GM18505 (cell line): ENCODE measurements around the gene ATR.
"Not testable (repeated sequence)": the region's sequence is repeated elsewhere in the genome, so short reads cannot be mapped to it uniquely, and the experiment has no call there.

ENCODE experiments used
- ATAC-seq: cut with Tn5 transposase; IDR thresholded peaks from one replicate; pipeline ENCODE4 v1.9.1; 2021; ENCODE audit not compliant: unreplicated experiment
- POLR2A ChIP-seq: IDR thresholded peaks from 4 replicates; pipeline ENCODE4 v1.6.1; 2011; ENCODE audit warnings: borderline replicate concordance; ENCODE audit not compliant: insufficient read depth, insufficient read length; ENCODE audit errors: extremely low read depth

The ATR gene

DNA sequence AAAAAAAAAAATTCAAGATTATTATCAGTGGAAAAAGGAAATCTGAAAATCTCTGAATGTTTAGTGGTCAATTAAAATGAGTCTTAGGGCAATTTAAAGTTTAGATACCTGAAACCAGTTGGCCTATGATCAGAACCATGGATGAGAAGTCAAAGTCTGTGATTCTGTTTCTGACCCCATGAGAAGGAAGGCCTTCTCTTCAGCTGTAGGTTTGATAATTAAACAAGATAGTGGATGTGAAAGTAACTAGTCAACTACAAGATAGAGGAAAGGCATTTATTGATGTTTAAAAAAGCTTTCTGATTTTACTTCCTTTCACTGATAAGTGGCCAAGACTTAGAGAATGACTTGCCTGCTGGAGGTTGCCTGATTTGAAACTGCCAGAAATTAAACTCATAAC is 26.4 kb upstream of the ATR start:
- no peak for ATAC-seq
- no peak for TF ChIP-seq POLR2A

DNA sequence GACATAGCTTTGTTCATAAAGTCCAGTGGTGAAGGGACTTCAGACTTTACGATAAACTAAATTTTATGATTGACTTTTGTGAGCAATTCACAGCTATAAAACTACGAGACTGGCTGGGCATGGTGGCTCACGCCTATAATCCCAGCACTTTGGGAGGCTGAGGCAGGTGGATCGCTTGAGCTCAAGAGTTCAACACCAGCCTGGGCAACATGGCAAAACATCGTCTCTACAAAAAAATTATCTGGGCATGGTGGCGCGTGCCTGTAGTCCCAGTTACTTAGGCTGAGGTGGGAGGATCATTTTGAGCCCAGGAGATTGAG is 24.8 kb upstream of the ATR start:
- not testable (repeated sequence) for ATAC-seq

DNA sequence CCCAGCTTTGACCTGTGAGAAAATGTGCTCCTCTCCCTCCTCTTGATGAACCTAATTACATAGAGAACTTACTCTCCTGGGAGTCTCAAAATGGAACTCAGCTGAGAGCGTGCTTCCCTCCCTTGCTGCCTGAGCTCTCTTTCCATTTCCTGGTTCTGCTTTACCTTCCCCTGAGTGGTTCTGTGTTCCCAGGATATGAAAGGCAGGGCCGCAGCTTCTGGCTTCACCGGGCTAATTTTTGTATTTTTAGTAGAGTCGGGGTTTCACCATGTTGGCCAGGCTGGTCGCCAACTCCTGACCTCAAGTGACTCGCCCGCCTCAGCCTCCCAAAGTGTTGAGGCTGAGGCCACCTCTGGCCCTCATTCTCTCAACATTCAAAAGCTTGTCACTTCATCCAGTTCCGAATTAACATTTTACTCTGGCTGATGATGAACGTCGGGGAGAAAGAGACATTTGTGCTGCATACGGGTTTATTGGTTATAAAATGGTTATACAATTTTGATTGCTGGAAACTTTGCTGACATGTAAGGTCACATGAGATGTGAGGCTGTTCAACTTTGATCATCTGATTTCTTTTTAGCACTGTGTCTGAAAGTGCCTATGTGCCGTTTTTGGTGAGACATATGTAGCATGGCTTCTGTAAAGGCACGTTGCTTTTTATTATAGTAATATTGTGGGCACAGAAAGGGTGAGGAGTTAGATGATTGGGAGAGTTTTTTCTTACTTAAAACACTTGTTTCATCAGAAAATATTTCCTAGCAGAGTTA is 24.3 kb upstream of the ATR start:
- no peak for ATAC-seq
- no peak for TF ChIP-seq POLR2A

DNA sequence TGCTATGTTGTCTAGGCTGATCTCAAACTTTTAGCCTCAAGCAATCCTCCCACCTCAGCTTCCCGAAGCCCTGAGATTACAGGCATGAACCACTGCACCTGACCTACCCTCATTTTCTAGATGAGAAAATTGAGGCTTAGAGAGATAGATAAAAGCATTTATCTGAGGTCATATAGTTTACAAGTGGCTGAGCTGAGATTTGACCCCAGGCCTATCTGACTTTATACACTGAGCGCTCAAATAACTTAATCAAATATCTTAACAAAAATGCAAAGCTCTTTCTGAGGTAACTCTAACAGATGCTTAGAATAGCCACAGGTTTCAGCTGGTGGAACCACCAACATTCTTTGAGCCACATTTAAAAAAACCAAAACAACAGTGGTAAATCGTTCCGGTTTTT is 23.2 kb upstream of the ATR start:
- no peak for TF ChIP-seq POLR2A
- ATAC-seq = no peak

DNA sequence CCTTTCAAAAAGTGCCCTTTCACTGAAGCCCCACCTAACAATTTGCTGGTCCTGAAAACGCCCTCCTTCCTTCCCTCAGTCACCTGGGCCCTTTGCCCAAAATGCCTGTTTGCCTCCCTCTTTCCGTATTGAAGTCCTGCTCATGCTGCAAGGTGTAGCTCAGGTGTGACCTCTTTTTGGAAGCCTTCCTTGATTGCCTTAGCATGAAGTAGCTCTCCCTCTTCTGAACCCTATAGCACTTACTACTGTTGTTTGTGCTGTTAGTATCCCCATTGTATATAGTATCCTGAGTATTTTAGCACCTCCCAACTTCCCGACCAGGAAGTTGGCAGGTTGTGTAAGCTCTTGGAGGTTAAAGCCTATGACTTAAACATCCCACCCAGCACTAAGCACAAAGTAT is 19.4 kb upstream of the ATR start:
- ATAC-seq = no peak
- TF ChIP-seq POLR2A = no peak

DNA sequence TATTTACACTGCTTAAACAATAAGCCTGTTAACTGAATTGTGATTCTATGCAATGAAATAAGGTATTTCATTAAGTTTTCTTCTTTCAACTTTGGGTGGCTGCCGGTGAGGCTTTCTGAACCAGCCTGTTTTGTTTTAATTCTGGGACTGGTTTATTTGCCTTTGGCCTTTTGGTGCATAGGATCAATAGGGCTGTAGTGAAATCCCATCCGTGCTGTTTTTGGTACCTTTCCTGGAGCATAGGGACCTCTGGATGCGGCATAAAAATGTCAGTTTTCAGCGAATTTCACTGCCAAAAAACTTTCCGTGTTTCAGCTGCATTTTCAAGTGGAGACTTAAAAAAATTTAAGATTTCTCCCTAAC is 18.2 kb upstream of the ATR start:
- no peak for ATAC-seq
- no peak for TF ChIP-seq POLR2A

DNA sequence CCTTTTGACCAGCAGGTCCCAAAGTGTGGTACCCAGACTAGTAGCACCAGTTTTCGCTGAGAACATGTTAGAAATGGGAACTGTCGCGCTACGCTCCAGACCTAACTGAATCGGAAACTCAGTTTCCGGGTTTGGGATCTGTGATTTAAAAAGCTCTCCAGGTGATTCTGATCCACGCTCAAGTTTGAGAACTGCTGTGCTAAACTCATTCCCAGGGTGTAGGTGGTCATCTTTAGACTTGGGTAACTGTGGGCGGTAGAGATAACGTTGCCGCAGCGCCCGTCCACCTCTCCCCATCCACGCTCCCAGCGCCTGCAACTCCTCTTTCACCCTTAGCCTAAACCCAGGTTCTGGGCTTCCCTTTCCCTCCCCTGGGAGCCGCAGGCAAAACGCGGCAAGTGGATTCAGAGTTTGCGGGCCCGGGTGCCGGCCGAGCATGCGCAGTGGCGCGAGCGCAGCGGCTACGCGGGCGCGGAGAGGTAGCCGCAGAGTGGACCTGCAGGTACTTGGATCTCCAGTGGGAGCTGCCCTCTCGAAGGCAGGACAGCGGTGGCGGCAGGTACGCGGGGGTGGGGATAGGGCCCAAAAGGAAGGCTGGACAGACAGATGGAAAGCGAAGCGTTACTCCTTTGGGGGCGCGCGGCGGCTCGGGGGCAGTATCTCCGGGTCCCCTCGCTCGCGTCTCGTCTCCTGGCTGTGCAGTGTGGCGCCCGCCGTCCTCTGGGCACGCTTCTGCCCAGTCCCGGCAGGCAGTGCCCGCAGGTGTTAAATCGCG is 17.6 kb upstream of the ATR start, which contains the start of gene PLS1:
Gene PLS1, plus strand, starts transcription at position 443 of the 775 bp plus-strand sequence. CDS start 67,845 bp downstream, outside the sequence.
- ATAC-seq = peak; percentile 91
- peak; percentile 75 for TF ChIP-seq POLR2A

DNA sequence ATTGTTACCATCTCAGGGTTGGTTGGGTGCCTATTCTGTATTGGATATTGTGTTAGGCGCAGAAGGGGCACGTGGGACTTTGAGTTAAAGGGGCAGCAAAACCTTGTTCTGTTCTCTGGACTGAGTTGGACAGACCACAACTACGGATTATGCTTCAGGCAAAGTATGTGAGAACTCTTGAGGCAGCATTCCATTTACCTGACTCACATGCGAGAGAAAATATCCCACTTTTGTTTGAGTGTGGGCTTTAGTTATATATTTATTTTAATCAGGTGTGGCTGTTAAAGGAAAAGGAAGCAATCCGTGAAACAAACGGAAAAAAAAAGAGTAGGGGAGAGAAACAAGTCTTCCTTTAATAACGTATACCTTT is 17.0 kb upstream of the ATR start:
- TF ChIP-seq POLR2A = no peak
- no peak for ATAC-seq

DNA sequence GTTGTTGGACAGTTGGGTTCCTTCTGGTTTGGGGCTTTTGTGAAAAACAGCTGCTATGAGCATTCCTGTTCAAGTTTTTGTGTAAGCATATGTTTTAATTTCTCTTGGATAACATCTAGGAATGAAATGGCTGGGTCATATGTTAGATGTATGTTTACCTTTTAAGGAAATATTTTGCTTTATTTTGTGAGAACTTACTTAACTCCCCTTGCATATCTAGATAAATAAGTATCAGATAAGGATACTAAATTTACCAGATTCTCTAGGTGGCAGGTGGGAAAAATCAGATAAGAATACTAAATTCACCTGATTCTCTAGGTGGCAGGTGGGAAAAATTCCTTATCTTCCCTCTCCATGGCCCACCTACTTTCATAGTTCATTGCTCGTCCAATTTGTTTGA is 16.6 kb upstream of the ATR start:
- TF ChIP-seq POLR2A = no peak
- no peak for ATAC-seq

DNA sequence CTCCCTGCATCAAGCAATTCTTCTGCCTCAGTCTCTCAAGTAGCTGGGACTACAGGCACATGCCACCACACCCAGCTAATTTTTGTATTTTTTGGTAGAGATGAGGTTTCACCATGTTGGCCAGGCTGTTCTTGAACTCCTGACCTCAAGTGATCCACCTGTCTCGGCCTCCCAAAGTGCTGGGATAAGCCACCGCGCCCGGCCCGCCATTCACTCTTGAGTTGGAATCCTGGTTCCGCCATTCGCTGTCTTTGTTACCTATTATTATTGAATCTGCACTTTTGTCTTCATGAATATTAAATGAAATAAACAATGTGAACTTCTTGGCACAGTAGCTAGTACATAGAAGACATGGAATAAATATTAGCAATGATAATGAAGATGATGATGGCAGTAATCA is 13.7 kb upstream of the ATR start:
- not testable (repeated sequence) for ATAC-seq

DNA sequence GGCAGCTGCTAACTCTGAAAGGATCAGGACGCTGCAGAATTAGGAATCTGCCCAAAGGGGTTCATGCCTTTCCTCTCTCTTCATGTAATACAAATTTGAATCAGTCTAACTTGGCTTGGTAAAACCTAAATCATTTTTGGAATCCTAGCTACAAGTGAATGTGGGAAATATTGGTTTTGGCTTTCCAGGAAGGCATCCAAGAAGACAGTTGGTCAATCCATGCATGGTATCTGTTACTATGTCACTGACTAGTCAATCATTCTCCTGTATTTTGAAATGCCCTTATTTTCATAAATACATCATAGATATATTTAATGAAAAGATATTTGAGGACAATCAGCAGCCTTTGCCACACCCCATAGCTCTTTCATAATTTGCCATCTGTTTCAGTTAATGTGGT is 10.2 kb upstream of the ATR start:
- ATAC-seq = no peak
- no peak for TF ChIP-seq POLR2A

DNA sequence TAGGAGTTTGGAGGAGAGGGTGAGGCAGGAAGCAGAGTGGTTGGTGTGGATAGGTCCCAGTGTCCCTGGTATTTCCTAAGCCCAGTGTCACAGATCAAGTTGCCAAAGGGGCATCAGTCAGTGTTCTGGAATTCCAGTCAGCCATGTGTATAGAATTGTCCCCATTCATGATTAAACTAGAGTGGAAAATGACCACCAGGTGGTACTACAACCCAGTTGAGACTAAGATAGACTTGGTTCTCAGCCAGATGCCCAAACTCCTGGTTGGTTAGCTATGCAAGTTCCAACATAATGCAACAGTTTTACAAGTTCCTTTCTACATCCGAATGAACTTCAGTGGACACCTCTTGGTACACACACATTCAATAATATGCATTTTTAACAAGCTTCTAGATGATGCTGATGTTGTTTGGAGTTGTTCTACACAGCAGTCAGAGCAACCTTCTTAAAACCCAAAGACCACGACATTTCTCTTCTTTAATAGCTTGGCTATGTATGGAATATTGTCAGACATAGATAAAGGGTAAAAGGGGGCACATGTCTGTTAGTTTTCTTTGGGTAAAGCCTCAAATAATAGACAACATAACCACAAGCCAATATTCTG is 8.4 kb upstream of the ATR start:
- no peak for ATAC-seq
- TF ChIP-seq POLR2A = no peak

DNA sequence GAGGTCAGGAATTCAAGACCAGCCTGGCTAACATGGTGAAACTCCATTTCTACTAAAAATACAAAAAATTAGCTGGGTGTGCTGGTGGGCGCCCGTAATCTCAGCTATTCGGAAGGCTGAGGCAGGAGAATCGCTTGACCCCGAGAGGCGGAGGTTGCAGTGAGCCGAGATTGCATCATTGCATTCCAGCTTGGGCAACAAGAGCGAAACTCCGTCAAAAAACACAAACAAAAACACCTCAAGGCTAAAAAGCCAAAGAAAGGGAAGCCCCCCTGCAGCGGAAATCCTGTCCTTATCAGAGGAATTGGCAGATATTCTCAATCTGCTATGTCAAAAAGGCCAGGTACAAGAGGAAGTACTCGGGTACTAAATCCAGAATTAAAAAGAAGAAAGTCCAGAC is 2.5 kb upstream of the ATR start:
- ATAC-seq = not testable (repeated sequence)

DNA sequence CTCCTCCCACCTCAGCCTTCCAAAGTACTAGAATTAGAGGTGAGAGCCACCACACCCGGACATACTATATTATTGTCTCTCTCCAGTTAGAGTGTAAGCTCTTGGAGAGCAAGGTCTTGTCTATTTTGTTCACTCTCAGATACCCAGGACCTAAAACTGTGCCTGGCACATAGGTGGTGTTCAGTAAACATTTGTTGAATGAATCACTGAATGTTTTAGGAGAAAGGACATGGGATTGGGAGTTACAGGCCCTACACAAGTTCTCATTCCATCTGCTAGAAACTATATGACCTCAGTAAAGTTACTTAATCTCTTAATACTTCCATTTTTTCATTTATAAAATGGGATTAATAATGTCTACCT is 1.5 kb upstream of the ATR start:
- ATAC-seq = no peak

DNA sequence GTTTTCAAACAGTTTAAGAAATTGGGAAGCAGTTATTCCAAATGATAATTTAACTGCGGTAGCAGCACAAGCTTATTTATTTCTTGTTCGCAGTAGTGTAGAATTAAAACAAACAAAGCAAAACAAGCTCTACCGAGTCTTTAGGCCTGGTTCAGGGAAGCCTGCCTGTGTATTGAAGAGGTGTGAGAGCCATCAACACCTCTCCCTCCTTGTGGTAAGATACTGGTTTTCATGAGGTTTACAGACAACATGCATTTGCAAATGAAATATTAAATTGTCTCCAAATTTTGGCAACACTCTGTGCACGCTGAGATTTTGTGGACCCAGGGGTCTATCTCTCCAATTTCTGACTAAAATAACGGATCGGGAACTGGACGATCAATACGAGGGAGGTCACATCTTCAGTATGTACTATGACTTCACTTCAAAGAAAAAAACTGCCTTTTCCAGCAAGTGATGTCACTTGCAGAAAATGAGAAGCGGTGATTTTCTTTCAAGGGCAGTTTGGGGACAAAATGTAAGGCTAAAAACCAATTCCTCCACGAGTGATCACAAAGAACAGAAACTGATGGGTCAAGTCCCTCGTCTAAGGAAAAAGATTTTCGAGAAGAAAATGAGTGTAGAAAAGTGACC is 721 bp downstream of the ATR start:
- no peak for ATAC-seq
- TF ChIP-seq POLR2A = no peak

More for the DNA sequence above, 1.5 kb upstream of the ATR start:
- no peak for TF ChIP-seq POLR2A

DNA sequence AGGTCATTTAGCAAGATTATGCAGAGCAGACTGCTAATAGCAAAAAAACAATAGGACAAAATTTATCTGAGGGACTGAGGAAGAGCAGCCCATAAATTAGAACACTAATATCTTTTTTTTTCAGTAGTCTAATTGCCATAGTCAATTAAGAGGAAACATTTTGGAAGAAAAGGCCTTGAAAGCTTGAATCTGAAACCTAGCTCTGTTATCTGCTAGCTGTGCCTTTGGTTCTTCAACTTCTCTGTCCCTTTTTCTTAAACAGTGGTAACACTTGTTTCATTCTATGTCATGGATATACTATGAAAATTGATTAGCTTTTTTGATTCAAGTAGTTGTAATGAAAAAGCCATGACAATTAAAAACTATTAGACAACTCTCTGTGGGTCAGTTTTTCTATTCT is 1.7 kb downstream of the ATR start:
- ATAC-seq = no peak
- TF ChIP-seq POLR2A = no peak
